IMR-90 (cell line): ENCODE data around the gene MPZL1. TPM values are rescaled to one million over a fixed set of nuclear protein-coding genes. Genes with fewer than 3 reads are reported as not detected.

Experiments used
- ATAC-seq: fragments of 200-7000 bp; cut with Tn5 transposase; 2 replicates; pipeline ENCODE4 v1.9.1; 2020; ENCODE audit warnings: low read depth, mild to moderate bottlenecking, moderate library complexity
- BruUV-seq: library from RNA; stranded (reverse); fragments of 400-500 nt; replicated peaks from 2 replicates; lab custom pipeline; 2021; lab: Mats Ljungman, UMichigan
- CTCF ChIA-PET: fragments of 300-600 bp; formaldehyde crosslinking; extraction: SDS; loops from one replicate; lab custom pipeline; 2021; ENCODE audit warnings: antibody characterized with exemption; lab: Yijun Ruan, JAX
- POLR2A ChIA-PET: fragments of 300-600 bp; sonication (Branson Sonifier 250); formaldehyde crosslinking; loops from one replicate; lab custom pipeline; 2022; ENCODE audit warnings: antibody characterized with exemption; ENCODE audit not compliant: unreplicated experiment; lab: Charles Lee
- DNase-seq: peaks from one replicate; pipeline ENCODE4 v3.0.0; 2013
- H2AFZ ChIP-seq: replicated peaks from 2 replicates; pipeline ENCODE3; 2013; ENCODE audit warnings: low read length, mild to moderate bottlenecking; ENCODE audit not compliant: poor library complexity
- H2AK5ac ChIP-seq: 2 replicates; pipeline ENCODE4 v1.6.1; 2013; ENCODE audit warnings: low read depth, low read length, inconsistent platforms
- H2AK9ac ChIP-seq: replicated peaks from 2 replicates; pipeline ENCODE3; 2013; ENCODE audit warnings: mild to moderate bottlenecking, low read depth, low read length, moderate library complexity; ENCODE audit not compliant: poor library complexity
- H2BK120ac ChIP-seq: 2 replicates; pipeline ENCODE4 v1.6.1; 2013; ENCODE audit warnings: low read depth, low read length, inconsistent platforms
- H2BK15ac ChIP-seq: 3 replicates; pipeline ENCODE4 v1.6.1; 2013; ENCODE audit warnings: low read depth, low read length, inconsistent platforms
- H2BK20ac ChIP-seq: 2 replicates; pipeline ENCODE4 v1.6.1; 2013; ENCODE audit warnings: low read depth, mild to moderate bottlenecking, inconsistent platforms, low read length, moderate library complexity
- H2BK5ac ChIP-seq: 2 replicates; pipeline ENCODE4 v1.6.1; 2013; ENCODE audit warnings: mild to moderate bottlenecking, low read depth, low read length, inconsistent platforms; ENCODE audit not compliant: poor library complexity, severe bottlenecking
- H3K14ac ChIP-seq: replicated peaks from 2 replicates; pipeline ENCODE4 v1.6.1; 2013; ENCODE audit warnings: low read depth, low read length, inconsistent platforms
- H3K18ac ChIP-seq: 2 replicates; pipeline ENCODE4 v1.6.1; 2013; ENCODE audit warnings: low read depth, low read length, control low read depth
- H3K23ac ChIP-seq: 2 replicates; pipeline ENCODE4 v1.6.1; 2013; ENCODE audit warnings: low read depth, low read length, inconsistent platforms
- H3K27ac ChIP-seq: 2 replicates; pipeline ENCODE4 v1.5.1; 2013; ENCODE audit warnings: mild to moderate bottlenecking, control low read depth, low read length; ENCODE audit not compliant: insufficient read depth
- H3K27me3 ChIP-seq: 2 replicates; pipeline ENCODE4 v1.6.1; 2013; ENCODE audit warnings: low read length; ENCODE audit not compliant: control insufficient read depth, insufficient read depth
- H3K36me3 ChIP-seq: 2 replicates; pipeline ENCODE4 v1.6.1; 2013; ENCODE audit warnings: low read length, mixed read lengths; ENCODE audit not compliant: control insufficient read depth, insufficient read depth
- H3K4ac ChIP-seq: 2 replicates; pipeline ENCODE4 v1.6.1; 2013; ENCODE audit warnings: low read depth, low read length, inconsistent platforms
- H3K4me1 ChIP-seq: 2 replicates; pipeline ENCODE4 v1.6.1; 2013; ENCODE audit warnings: low read length, mixed read lengths; ENCODE audit not compliant: control insufficient read depth, insufficient read depth
- H3K4me2 ChIP-seq: 2 replicates; pipeline ENCODE4 v1.6.1; 2013; ENCODE audit warnings: low read depth, mild to moderate bottlenecking, control low read depth, low read length, moderate library complexity
- H3K4me3 ChIP-seq: 2 replicates; pipeline ENCODE4 v1.5.1; 2013; ENCODE audit warnings: low read depth, mild to moderate bottlenecking, control low read depth, low read length, moderate library complexity; ENCODE audit not compliant: insufficient read depth
- H3K56ac ChIP-seq: 2 replicates; pipeline ENCODE4 v1.6.1; 2013; ENCODE audit warnings: low read length, inconsistent platforms; ENCODE audit not compliant: insufficient read depth; ENCODE audit errors: extremely low read depth
- H3K79me1 ChIP-seq, 2 experiments: 2 replicates each; pipeline ENCODE4 v1.6.1; 2013; ENCODE audit warnings: low read length in 2 of 2, inconsistent platforms in 1 of 2, low read depth in 1 of 2
- H3K9ac ChIP-seq: 2 replicates; pipeline ENCODE4 v1.6.1; 2013; ENCODE audit warnings: low read depth, low read length, control low read depth
- H3K9me1 ChIP-seq: 2 replicates; pipeline ENCODE4 v1.6.1; 2013; ENCODE audit warnings: low read length, inconsistent platforms; ENCODE audit not compliant: insufficient read depth
- H3K9me3 ChIP-seq: 2 replicates; pipeline ENCODE4 v1.6.1; 2013; ENCODE audit warnings: low read length; ENCODE audit not compliant: control insufficient read depth, insufficient read depth
- H4K20me1 ChIP-seq: 2 replicates; pipeline ENCODE4 v1.6.1; 2013; ENCODE audit warnings: low read length, inconsistent platforms; ENCODE audit not compliant: insufficient read depth
- H4K5ac ChIP-seq: 2 replicates; pipeline ENCODE4 v1.6.1; 2013; ENCODE audit warnings: mild to moderate bottlenecking, low read depth, low read length, control low read depth
- H4K8ac ChIP-seq, 2 experiments: 2 replicates each; pipeline ENCODE4 v1.6.1; 2013; ENCODE audit warnings: low read depth in 2 of 2, low read length in 2 of 2, control low read depth in 1 of 2, inconsistent platforms in 1 of 2
- H4K91ac ChIP-seq: 2 replicates; pipeline ENCODE4 v1.6.1; 2013; ENCODE audit warnings: low read depth, low read length, inconsistent platforms; ENCODE audit not compliant: insufficient read depth
- MAZ ChIP-seq: IDR thresholded peaks from 2 replicates; pipeline ENCODE4 v1.6.1; 2012; ENCODE audit warnings: low read depth, mild to moderate bottlenecking, low read length, improper control_type of control experiment, moderate library complexity, borderline replicate concordance
- RCOR1 ChIP-seq: IDR thresholded peaks from 2 replicates; pipeline ENCODE4 v1.6.1; 2012; ENCODE audit warnings: mild to moderate bottlenecking, low read length, improper control_type of control experiment; ENCODE audit not compliant: insufficient replicate concordance
- WGBS, 2 experiments: methylation state at CpG; one replicate each; pipeline versions ENCODE4 v1.1.5 to v1.1.7; 2013; ENCODE audit warnings: missing lambda C conversion rate in 2 of 2; ENCODE audit not compliant: insufficient read length in 1 of 2; ENCODE audit errors: extremely low coverage in 2 of 2; 5-methylcytosine and 5-hydroxymethylcytosine counted together
- dilution Hi-C: fragments of 300-500 bp; cut with HindIII; formaldehyde crosslinking; loops from one replicate; pipeline ENCODE4 v1.14.3; 2018; ENCODE audit warnings: low sequenced_read_pairs; ENCODE audit not compliant: unreplicated experiment
- in situ Hi-C: fragments of 300-500 bp; cut with MboI; formaldehyde crosslinking; loops from 3 replicates; pipeline ENCODE4 v1.14.3; 2019; ENCODE audit warnings: low sequenced_read_pairs, inconsistent platforms, mixed read lengths
- intact Hi-C: fragments of 100-400 bp; cut with micrococcal nuclease; formaldehyde crosslinking; loops from 2 replicates; pipeline ENCODE4 v1.10.0; 2022
- polyA plus RNA-seq, 3 experiments: library from polyadenylated mRNA; depleted of rRNA; stranded (reverse); fragments of >200 nt; gene quantifications; 2 replicates each; pipeline ENCODE4 v1.2.3, GENCODE V29; 2012; ENCODE audit warnings: low replicate concordance in 1 of 3
- total RNA-seq: library from RNA; depleted of rRNA; stranded (reverse); fragments of >200 nt; gene quantifications from 2 replicates; pipeline ENCODE4 v1.2.3, GENCODE V29; 2012

MPZL1 gene
- total and polyA plus RNA-seq, 2 of the 4 experiments (the other 2 are of a cell fraction): 55.3 to 87.3 TPM

DNA sequence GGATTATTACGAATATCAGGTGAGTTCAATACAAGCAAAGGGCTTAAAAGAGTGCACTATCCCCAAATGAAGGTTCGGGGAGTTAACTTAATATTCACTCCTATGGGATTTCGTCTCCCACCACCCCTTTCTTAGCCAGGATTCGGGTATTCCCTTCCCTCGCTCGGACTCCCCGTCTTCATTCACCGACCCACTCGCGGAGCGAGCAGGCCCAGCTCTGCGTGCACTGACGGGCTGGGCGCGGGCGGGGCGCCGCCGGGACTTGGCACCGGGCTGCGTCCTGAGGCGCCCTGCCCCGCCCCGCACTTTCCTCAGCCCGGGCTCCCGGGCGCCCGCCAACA, 7.7 kb upstream of the MPZL1 start:
- Histone ChIP-seq H2AK5ac (no peak overlapping the region), H2BK20ac (no peak overlapping the region), H4K20me1 (no peaks in the 10 kb centered on the region), H2BK15ac (no peak overlapping the region), H3K4me2 (peak overlapping the region; percentile 71), H2BK5ac (peak overlapping the region; percentile 79), H3K36me3 (no peaks in the 10 kb centered on the region), H3K27ac (peak overlapping the region; percentile 86), H2BK120ac (no peak overlapping the region; the same call in 1 of the 2 replicates), H3K23ac (peak overlapping the region; percentile 19), H3K4me3 (peak overlapping the region; percentile 53), H3K9ac (peak overlapping the region; percentile 56), H3K27me3 (peaks cover 6% of the 10 kb centered on the region; the same call in 1 of the 2 replicates), H3K4me1 (no peaks in the 10 kb centered on the region), H4K5ac (no peak overlapping the region), H3K9me1 (no peaks in the 10 kb centered on the region), H3K14ac (peak overlapping the region; percentile 24; the same call in 1 of the 2 replicates), H2AFZ (peak overlapping the region; percentile 97), H2AK9ac (peak overlapping the region; percentile 95), H4K91ac (0 out of 2 replicates have a peak overlapping the region, but pooled peaks have one; percentile 4), H3K79me1 (no peaks in the 10 kb centered on the region), H3K56ac (0 out of 2 replicates have a peak overlapping the region, but pooled peaks have one; percentile 31), H4K8ac (peak overlapping the region; percentile 27 to 77; a peak in 2 of 4 replicates), H3K18ac (0 out of 2 replicates have a peak overlapping the region, but pooled peaks have one; percentile 5), H3K9me3 (no peaks in the 10 kb centered on the region), H3K4ac (peak overlapping the region; percentile 38; the same call in 1 of the 2 replicates)
- in situ Hi-C loops: loop anchor here (10.0 kb wide), 1 partner anchor 371 kb away; no protein-coding TSS in a partner anchor
- DNase-seq (no peak), ATAC-seq (peak; percentile 69)
- dilution Hi-C loops: no loop called here
- CTCF ChIA-PET: interaction anchor here (1.0 to 2.5 kb wide), 2 partner anchors 9 to 113 kb away, joined by 3 to 10 read pairs; no protein-coding TSS in a partner anchor
- no TSS peak for BruUV-seq
- intact Hi-C loops: no loop called here
- TF ChIP-seq RCOR1: no peak
- TF ChIP-seq MAZ: peak; percentile 73
- POLR2A ChIA-PET: interaction anchor here (0.5 to 0.6 kb wide), 5 partner anchors 83 to 605 kb away, joined by 3 to 7 read pairs (median 4); partner anchors contain the start of genes DCAF6 and MPC2
- WGBS, 2 experiments: 0% methylated on average over 14 of the region's 28 CpGs; no CpG with 5 or more reads in 1 of the 2 experiments
